GM23248 (cell line): ENCODE measurements around the gene PHF21B. TPM values are rescaled to one million over a fixed set of nuclear protein-coding genes. Genes with fewer than 3 reads are reported as not detected.

Experiments used
- DNase-seq: peaks from one replicate; pipeline ENCODE4 v3.0.0-alpha.2; 2015
- H2AFZ ChIP-seq: fragments of 200-600 bp; sonication (generic); 2 replicates; pipeline ENCODE4 v1.6.1; 2016; ENCODE audit warnings: antibody characterized with exemption
- H3F3A ChIP-seq: fragments of 200-600 bp; sonication (generic); 2 replicates; pipeline ENCODE4 v1.6.1; 2016; ENCODE audit warnings: mild to moderate bottlenecking, antibody characterized with exemption, mixed run types; ENCODE audit not compliant: insufficient read depth
- H3K27ac ChIP-seq: fragments of 200-600 bp; sonication (generic); 2 replicates; pipeline ENCODE4 v1.5.1; 2016; ENCODE audit warnings: mild to moderate bottlenecking
- H3K27me3 ChIP-seq: fragments of 200-600 bp; sonication (generic); replicated peaks from 2 replicates; pipeline ENCODE4 v1.6.1; 2016; ENCODE audit warnings: mild to moderate bottlenecking; ENCODE audit not compliant: insufficient read depth
- H3K36me3 ChIP-seq: fragments of 200-600 bp; sonication (generic); 2 replicates; pipeline ENCODE4 v1.6.1; 2016; ENCODE audit warnings: low read depth, mild to moderate bottlenecking
- H3K4me1 ChIP-seq: fragments of 200-600 bp; sonication (generic); 2 replicates; pipeline ENCODE4 v1.6.1; 2016; ENCODE audit warnings: mild to moderate bottlenecking; ENCODE audit not compliant: insufficient read depth
- H3K4me2 ChIP-seq: fragments of 200-600 bp; sonication (generic); one replicate; pipeline ENCODE4 v1.6.1; 2016; ENCODE audit warnings: mild to moderate bottlenecking; ENCODE audit not compliant: unreplicated experiment
- H3K4me3 ChIP-seq: fragments of 200-600 bp; sonication (generic); 2 replicates; pipeline ENCODE4 v1.5.1; 2016; ENCODE audit warnings: mild to moderate bottlenecking
- H3K79me2 ChIP-seq: fragments of 200-600 bp; sonication (generic); 2 replicates; pipeline ENCODE4 v1.6.1; 2016; ENCODE audit warnings: mild to moderate bottlenecking; ENCODE audit not compliant: insufficient read depth
- H3K9ac ChIP-seq: fragments of 200-600 bp; sonication (generic); 2 replicates; pipeline ENCODE4 v1.6.1; 2016; ENCODE audit warnings: mild to moderate bottlenecking
- H3K9me2 ChIP-seq: fragments of 200-600 bp; sonication (generic); 2 replicates; pipeline ENCODE4 v1.6.1; 2016; ENCODE audit warnings: mixed run types, mild to moderate bottlenecking, moderate library complexity; ENCODE audit not compliant: insufficient read depth
- H3K9me3 ChIP-seq: fragments of 200-600 bp; sonication (generic); one replicate; pipeline ENCODE4 v1.6.1; 2017; ENCODE audit warnings: low read depth
- H4K20me1 ChIP-seq: fragments of 200-600 bp; sonication (generic); 2 replicates; pipeline ENCODE4 v1.6.0; 2016; ENCODE audit not compliant: insufficient read depth
- EZH2 ChIP-seq: fragments of 200-600 bp; sonication (generic); IDR thresholded peaks from 2 replicates; pipeline ENCODE4 v1.6.1; 2018; ENCODE audit warnings: antibody characterized with exemption, mild to moderate bottlenecking; ENCODE audit not compliant: insufficient read depth, poor library complexity, severe bottlenecking
- EZH2phosphoT487 ChIP-seq: fragments of 200-600 bp; sonication (generic); IDR thresholded peaks from 2 replicates; pipeline ENCODE4 v1.6.1; 2018; ENCODE audit warnings: antibody characterized with exemption, moderate library complexity, mild to moderate bottlenecking, low read depth; ENCODE audit not compliant: insufficient read depth
- WGBS, 2 experiments: methylation state at CpG; one replicate each; pipeline ENCODE4 v1.1.6; 2015 to 2017; ENCODE audit warnings: low lambda C conversion rate in 2 of 2, low coverage in 1 of 2; ENCODE audit errors: missing lambda C conversion rate in 2 of 2; 5-methylcytosine and 5-hydroxymethylcytosine counted together
- in situ Hi-C: fragments of 300-500 bp; cut with MboI; formaldehyde crosslinking; loops from 2 replicates; pipeline ENCODE4 v1.15.0; 2020
- polyA plus RNA-seq: library from polyadenylated mRNA; unstranded; fragments of >200 nt; fragmentation: Nextera tagmentation; extraction: Ambion mirVana; gene quantifications from 2 replicates; pipeline ENCODE4 v1.2.1, GENCODE V29; 2016
- total RNA-seq: library from RNA; depleted of rRNA; stranded (reverse); fragments of >200 nt; shearing (Covaris generic); gene quantifications from 2 replicates; pipeline ENCODE4 v1.2.3, GENCODE V29; 2014

Gene PHF21B
- total and polyA plus RNA-seq, 2 experiments from 2014 or later, result not detected

DNA sequence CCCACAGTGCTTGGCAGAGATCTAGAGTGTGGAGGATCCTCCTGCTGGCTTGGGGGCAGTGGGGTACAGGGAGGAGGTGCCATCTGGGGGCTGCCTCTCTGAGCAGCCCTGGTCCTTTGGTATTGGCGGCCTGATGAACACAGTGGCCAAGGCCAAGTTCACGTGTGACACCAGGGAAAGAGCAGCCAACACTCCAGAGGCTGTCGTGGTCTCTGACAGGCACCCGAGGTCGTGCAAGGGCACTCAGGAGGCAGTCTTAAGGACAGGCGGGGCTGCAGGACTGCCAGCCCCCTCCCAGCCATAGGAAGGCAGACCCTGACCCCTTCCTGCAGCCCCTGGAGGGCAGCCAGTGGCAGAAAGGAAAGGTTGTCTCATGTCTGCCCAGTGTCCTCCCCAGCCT lies 30.7 kb downstream of the PHF21B start:
- Histone ChIP-seq H4K20me1 (no peaks in the 10 kb centered on the region), H2AFZ (no peak overlapping the region), H3K27ac (no peak overlapping the region), H3F3A (no peaks in the 10 kb centered on the region), H3K27me3 (peaks cover 29% of the 10 kb centered on the region), H3K79me2 (no peaks in the 10 kb centered on the region), H3K9me3 (no peaks in the 10 kb centered on the region), H3K4me3 (no peak overlapping the region), H3K9me2 (no peaks in the 10 kb centered on the region), H3K4me1 (no peaks in the 10 kb centered on the region), H3K9ac (no peak overlapping the region), H3K36me3 (no peaks in the 10 kb centered on the region), H3K4me2 (no peak overlapping the region)
- TF ChIP-seq EZH2, result no peak
- TF ChIP-seq EZH2phosphoT487, result no peak
- in situ Hi-C loops, result loop anchor here (10.0 kb wide), 1 partner anchor 116 kb away; no protein-coding TSS in a partner anchor
- 25 to 26% methylated on average over 6 of the region's 6 CpGs for WGBS, 2 experiments
- DNase-seq, result no peak

DNA sequence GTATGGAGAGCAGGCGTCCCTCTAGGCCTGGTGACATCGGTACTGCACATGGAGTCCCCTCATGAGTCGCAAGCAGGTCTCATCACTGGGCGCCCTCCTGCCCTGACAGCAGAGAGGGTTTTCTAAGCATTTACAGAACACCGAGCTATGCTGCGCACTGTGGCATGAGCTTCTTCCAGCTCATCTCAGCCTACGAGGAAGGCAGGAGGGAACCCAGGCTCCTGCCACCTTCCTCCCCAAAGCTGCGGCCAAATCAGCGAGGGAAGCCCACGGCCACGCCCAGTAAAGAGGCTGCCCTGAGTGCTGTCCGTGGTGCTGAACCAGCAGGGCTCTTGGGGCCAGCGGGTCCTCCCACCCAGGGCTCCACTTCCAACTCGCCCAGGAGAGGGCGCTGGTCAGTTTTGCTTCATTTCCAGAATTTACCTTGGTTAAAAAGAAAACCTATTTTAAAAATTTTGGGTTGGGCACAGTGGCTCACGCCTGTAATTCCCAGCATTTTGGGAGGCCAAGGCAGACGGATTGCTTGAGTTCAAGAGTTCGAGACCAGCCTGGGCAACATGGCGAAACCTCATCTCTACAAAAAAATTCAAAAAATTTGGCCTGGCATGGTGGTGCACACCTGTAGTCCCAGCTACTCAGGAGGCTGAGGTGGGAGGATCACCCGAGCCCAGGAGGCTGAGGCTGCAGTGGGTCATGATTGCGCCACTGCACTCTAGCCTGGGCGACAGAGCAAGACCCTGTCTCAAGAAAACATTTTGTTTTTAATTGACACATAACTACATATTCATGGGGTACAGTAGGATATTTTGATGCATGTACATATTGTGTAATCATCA lies 34.2 kb downstream of the PHF21B start:
- Histone ChIP-seq H3K27me3 (peaks cover 15% of the 10 kb centered on the region), H3K9me3 (no peaks in the 10 kb centered on the region), H3F3A (no peaks in the 10 kb centered on the region), H3K27ac (no peak overlapping the region), H3K9me2 (no peaks in the 10 kb centered on the region), H4K20me1 (no peaks in the 10 kb centered on the region), H3K4me2 (no peak overlapping the region), H3K79me2 (no peaks in the 10 kb centered on the region), H2AFZ (no peak overlapping the region), H3K4me3 (no peak overlapping the region), H3K36me3 (no peaks in the 10 kb centered on the region), H3K4me1 (no peaks in the 10 kb centered on the region), H3K9ac (no peak overlapping the region)
- in situ Hi-C loops, result loop anchor here (10.0 kb wide), 1 partner anchor 119 kb away; no protein-coding TSS in a partner anchor
- peak; percentile 89 for DNase-seq
- TF ChIP-seq EZH2 (no peak), EZH2phosphoT487 (no peak)
- WGBS, 2 experiments, result 21 to 27% methylated on average over 22 of the region's 22 CpGs

DNA sequence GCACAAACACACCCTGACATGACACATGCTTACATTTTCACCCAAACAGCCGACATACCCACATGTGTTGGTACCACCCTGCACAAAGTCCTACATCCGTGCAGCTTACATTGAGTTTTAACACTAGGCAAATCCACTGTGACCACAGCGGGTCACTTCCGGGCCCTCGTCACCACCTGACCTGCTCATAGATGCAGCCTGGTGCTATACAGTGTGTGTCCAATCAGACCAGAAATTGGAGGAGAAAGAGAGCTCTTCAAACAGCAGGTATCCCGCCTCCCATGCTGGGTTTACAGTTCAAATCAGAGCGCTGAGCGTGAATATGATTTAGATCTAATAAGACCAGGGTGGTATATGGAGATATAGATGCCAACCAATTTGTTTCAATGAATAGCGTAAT lies 35.4 kb downstream of the PHF21B start:
- H3K9me2 ChIP-seq, result no peaks in the 10 kb centered on the region
- no peak for TF ChIP-seq EZH2phosphoT487
- TF ChIP-seq EZH2, result no peak
- H3F3A ChIP-seq, result no peaks in the 10 kb centered on the region
- H2AFZ ChIP-seq, result no peak overlapping the region
- 67 to 71% methylated on average over 9 of the region's 9 CpGs for WGBS, 2 experiments
- no peaks in the 10 kb centered on the region for H3K36me3 ChIP-seq
- in situ Hi-C loops, result loop anchor here (10.0 kb wide), 1 partner anchor 120 kb away; no protein-coding TSS in a partner anchor
- no peaks in the 10 kb centered on the region for H3K4me1 ChIP-seq
- no peak overlapping the region for H3K27ac ChIP-seq
- no peak for DNase-seq
- no peak overlapping the region for H3K4me2 ChIP-seq
- H3K4me3 ChIP-seq, result no peak overlapping the region
- H4K20me1 ChIP-seq, result no peaks in the 10 kb centered on the region
- no peak overlapping the region for H3K9ac ChIP-seq
- H3K79me2 ChIP-seq, result no peaks in the 10 kb centered on the region
- H3K9me3 ChIP-seq, result no peaks in the 10 kb centered on the region
- peaks cover 7% of the 10 kb centered on the region for H3K27me3 ChIP-seq

DNA sequence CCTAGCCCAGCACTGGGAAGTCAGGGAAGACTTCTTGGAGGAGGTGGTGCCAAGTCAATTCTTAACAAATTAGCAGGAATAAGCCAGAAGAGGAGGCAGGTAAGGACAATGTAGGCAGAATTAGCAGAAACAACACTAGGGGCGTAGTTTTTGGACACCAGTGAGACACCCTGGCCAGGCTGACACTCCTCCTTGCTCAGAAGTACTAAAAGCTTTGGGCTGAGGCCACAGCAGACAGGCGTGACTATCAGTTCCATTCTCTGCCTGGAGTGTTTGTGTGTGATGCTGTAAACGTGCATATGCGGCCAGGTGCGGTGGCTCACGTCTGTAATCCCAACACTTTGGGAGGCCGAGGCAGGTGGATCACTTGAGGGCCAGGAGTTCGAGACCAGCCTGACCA lies 36.0 kb downstream of the PHF21B start:
- H3K36me3 ChIP-seq, result no peaks in the 10 kb centered on the region
- no peak for DNase-seq
- peaks cover 7% of the 10 kb centered on the region for H3K27me3 ChIP-seq
- no peak overlapping the region for H2AFZ ChIP-seq
- in situ Hi-C loops, result loop anchor here (10.0 kb wide), 1 partner anchor 121 kb away; no protein-coding TSS in a partner anchor
- H3K9me2 ChIP-seq, result no peaks in the 10 kb centered on the region
- H3F3A ChIP-seq, result no peaks in the 10 kb centered on the region
- no peak overlapping the region for H3K4me2 ChIP-seq
- 53 to 57% methylated on average over 8 of the region's 8 CpGs for WGBS, 2 experiments
- no peak overlapping the region for H3K9ac ChIP-seq
- no peaks in the 10 kb centered on the region for H4K20me1 ChIP-seq
- no peak overlapping the region for H3K27ac ChIP-seq
- H3K9me3 ChIP-seq, result no peaks in the 10 kb centered on the region
- no peak for TF ChIP-seq EZH2phosphoT487
- no peak for TF ChIP-seq EZH2
- H3K4me3 ChIP-seq, result no peak overlapping the region
- no peaks in the 10 kb centered on the region for H3K4me1 ChIP-seq
- no peaks in the 10 kb centered on the region for H3K79me2 ChIP-seq
